Measurements from ENCODE around the gene FBXW4.

- TF ChIP-seq, protein P1, sequence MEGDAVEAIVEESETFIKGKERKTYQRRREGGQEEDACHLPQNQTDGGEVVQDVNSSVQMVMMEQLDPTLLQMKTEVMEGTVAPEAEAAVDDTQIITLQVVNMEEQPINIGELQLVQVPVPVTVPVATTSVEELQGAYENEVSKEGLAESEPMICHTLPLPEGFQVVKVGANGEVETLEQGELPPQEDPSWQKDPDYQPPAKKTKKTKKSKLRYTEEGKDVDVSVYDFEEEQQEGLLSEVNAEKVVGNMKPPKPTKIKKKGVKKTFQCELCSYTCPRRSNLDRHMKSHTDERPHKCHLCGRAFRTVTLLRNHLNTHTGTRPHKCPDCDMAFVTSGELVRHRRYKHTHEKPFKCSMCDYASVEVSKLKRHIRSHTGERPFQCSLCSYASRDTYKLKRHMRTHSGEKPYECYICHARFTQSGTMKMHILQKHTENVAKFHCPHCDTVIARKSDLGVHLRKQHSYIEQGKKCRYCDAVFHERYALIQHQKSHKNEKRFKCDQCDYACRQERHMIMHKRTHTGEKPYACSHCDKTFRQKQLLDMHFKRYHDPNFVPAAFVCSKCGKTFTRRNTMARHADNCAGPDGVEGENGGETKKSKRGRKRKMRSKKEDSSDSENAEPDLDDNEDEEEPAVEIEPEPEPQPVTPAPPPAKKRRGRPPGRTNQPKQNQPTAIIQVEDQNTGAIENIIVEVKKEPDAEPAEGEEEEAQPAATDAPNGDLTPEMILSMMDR (IDR thresholded peaks at IDR 0.05): no peak
- no peak for TF ChIP-seq ZFX (IDR thresholded peaks at IDR 0.05; ENCODE audit: borderline replicate concordance)
Observed at GRCh38 chr10:101723176-101723575, 28.2 kb upstream of the FBXW4 start.

All from 22Rv1 (cell line).